Globus pallidus (tissue), 1 donor: ENCODE measurements around the gene CRYGN.

ENCODE experiments used
- DNase-seq: peaks from one replicate; pipeline ENCODE4 v3.0.0-alpha.2; 2015; ENCODE audit warnings: low spot score

Gene CRYGN

GRCh38 chr7:151391358-151391730, 48.6 kb downstream of the CRYGN start:
- DNase-seq, result no peak

GRCh38 chr7:151390598-151391357, 49.2 kb downstream of the CRYGN start:
- DNase-seq, result no peak

- no peak for DNase-seq
These were observed 50.0 kb downstream of the CRYGN start for GRCh38 chr7:151389768-151390597.

GRCh38 chr7:151389096-151389767, 50.7 kb downstream of the CRYGN start:
- no peak for DNase-seq

GRCh38 chr7:151388430-151388829, 51.5 kb downstream of the CRYGN start:
- no peak for DNase-seq

- DNase-seq, result no peak
These were observed 52.0 kb downstream of the CRYGN start for GRCh38 chr7:151388007-151388297.

GRCh38 chr7:151387161-151388006, 52.6 kb downstream of the CRYGN start:
- DNase-seq, result no peak

GRCh38 chr7:151386301-151387160, 53.4 kb downstream of the CRYGN start:
- no peak for DNase-seq

GRCh38 chr7:151385626-151386300, 54.2 kb downstream of the CRYGN start:
- DNase-seq, result no peak

- no peak for DNase-seq
These were observed 54.9 kb downstream of the CRYGN start for GRCh38 chr7:151384776-151385625.

- DNase-seq, result no peak
These were observed 55.6 kb downstream of the CRYGN start for GRCh38 chr7:151384352-151384697.

GRCh38 chr7:151383638-151384351, 56.1 kb downstream of the CRYGN start:
- DNase-seq, result no peak

- no peak for DNase-seq
These were observed 57.7 kb downstream of the CRYGN start for GRCh38 chr7:151382079-151382885.

- DNase-seq, result no peak
These were observed 58.4 kb downstream of the CRYGN start for GRCh38 chr7:151381348-151382078.

GRCh38 chr7:151381098-151381347, 58.9 kb downstream of the CRYGN start:
- no peak for DNase-seq

GRCh38 chr7:151380199-151381097, 59.5 kb downstream of the CRYGN start:
- no peak for DNase-seq
